GM21526 (cell line): ENCODE measurements around the gene MARF1.
"Not testable (repeated sequence)": the region's sequence is repeated elsewhere in the genome, so short reads cannot be mapped to it uniquely, and the experiment has no call there.

ENCODE experiments used
- ATAC-seq: cut with Tn5 transposase; IDR thresholded peaks from one replicate; pipeline ENCODE4 v1.9.1; 2021; ENCODE audit warnings: moderate library complexity; ENCODE audit not compliant: unreplicated experiment, low FRiP score

MARF1 gene

DNA sequence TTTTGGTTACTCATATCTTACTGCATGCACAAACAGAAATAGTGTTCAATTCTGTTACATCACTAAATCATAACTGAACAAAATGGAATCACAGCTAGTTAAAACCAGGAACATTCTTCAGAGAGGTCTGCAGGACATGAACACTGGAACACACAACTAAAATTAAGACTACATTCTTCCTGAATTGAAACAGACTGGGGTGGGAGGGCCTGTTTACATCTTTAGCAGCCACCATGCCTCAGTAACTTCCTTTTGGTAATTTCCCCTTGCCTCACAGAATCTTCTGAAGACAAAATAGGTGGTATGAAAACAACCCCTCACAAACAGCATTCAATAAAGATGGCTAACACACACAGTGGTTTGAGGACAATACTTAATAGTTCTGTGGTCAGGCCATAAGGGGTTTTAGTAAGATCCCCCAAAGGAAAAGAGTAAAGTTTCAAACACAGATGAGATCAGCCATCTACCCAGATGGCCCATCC lies 6.5 kb downstream of the MARF1 start:
- no peak for ATAC-seq

DNA sequence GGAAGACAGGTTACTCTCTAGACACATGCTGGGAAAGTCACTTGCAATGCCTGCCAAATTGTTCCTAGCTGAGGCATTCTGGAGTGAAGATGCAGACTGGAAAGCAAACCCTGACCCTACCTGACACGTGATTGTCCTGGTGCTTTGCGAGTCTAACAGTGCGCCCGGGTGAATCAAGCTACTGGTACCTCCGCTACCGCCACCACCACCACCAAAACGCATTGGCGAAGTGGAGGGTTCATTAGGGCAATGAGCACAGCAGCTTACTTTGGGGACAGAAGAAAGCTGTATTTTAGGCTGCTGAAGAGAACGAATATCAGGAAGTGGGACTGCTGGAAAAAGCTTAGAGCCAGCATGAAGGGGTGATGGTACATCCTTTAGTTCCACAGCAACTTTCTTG lies 7.0 kb downstream of the MARF1 start:
- no peak for ATAC-seq

DNA sequence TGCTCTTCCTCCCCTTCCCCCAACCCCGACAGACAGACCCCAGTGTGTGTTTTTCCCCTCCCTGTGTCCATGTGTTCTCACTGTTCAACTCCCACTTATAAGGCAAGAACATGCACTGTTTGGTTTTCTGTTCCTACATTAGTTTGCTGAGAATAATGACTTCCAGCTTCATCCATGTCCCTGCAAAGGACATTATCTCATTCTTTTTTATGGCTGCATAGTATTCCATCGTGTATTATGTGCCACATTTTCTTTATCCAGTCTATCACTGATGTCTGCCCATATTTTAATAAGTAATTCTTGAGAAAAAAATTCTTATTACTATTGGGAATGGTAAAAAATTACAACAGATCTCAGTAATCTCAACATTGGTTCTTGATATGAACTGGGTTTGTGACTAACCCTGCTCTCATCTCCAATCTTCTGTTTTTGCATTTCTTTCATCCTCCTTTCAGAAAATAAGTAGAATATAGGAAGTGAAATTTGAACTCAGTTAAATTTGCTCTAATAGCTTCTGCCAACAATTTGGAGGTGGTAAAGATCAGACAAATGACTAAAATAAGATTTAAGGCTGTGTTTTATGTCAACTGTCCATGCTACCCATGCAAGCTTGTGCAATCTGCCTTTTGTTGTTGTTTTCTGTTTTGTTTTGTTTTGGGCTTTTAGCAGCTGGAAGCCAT lies 11.1 kb downstream of the MARF1 start:
- ATAC-seq: no peak

DNA sequence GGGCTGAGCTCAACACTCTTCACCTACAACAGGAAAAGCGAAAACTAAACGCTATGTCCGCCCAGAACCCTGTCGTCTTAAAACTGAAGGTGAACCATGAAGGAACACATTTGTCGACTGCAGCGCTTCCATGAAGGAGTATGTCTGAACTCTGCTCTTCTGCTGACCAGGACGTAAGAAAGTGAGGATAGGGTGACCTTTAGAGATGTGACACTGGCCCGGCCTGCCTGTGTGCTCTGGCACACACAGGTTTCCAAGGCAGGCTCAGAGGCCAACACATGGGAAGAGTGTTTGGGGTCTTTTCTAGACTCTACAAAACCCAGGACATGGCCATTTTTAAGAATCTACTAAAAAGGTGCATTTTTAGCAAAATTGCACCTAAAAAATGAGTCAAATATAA lies 21.1 kb downstream of the MARF1 start:
- ATAC-seq: no peak

DNA sequence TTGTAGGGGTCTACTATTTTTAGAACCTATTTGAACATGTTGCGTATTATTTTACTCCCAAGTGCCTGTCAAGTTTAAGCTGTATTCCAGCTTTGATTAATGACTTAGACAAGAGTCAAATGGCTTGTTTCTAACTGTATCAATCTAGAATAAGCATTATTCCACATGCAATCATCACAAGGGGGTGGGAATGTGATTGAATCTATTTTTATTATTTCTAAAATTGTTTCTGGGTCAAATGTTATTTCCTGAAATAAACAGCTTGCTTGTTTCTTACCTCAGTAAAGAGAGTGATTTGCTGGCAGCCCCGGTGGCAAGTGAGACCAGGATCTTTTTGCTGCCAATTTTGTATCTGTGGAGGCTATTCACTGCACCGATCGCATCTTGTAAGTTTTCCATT lies 21.5 kb downstream of the MARF1 start:
- no peak for ATAC-seq

DNA sequence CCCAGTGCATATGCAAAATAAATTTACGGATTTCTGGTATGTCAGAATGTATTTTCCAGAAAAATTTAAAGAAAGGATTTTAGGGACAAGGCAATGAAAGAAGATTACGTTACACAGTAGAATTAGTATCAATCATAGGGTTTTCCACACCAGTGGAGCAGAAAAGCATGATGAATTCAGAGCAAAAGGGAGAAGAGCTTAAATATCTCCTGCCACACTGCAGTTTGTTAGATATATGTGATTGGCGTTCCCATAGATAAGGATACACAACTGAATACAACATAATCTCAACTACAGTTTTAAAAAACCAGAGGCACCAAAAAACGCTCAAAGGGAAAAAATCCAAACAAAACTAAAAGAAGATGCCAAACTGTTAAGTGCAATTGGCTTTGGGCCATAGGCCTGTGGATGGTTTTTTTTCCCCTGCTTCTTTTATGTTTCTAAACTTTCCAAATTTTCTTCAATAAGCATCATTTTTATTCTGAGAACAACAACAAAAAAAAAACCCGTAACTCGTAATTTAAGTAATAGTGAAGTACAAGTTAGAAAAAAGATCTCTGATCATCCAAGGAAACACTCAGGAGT lies 22.3 kb downstream of the MARF1 start:
- no peak for ATAC-seq

DNA sequence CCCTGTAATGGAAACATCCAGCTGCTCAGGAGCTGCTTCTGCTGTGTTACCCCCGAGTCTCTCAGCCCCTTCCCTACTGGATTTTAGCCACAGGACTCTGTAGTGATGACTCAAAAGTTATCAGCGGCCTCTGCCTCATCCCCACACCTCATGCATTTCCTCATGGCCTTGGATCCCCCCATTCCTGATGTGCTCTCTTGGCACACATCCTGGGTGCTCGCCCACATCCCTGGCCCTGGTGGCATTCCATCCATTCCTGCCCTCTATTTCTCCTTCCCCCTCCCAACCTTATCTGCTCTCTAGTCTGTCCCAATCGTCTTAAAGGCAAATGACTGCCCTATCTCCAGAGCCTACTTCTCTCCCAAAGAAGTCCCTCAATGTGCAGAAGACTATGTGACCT lies 24.6 kb downstream of the MARF1 start:
- ATAC-seq: no peak

DNA sequence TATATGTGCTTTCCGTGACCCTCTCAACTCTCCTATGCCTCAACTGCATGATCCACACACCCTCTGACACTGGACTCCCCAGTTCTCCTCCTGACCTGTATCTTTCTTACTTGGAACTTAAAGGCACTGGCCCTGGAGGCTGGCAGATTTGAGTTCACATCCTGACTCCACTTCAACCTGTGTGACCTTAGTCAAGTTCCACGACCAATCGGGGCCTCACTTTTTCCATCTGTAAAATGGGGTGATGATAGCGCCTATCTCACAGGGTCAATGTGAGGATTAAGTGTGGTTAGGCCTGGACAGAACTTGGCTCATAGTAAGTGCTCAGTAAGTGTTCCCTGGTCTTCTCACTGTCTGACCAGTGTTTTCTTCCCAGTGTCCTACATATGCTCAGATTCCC lies 25.1 kb downstream of the MARF1 start:
- no peak for ATAC-seq

DNA sequence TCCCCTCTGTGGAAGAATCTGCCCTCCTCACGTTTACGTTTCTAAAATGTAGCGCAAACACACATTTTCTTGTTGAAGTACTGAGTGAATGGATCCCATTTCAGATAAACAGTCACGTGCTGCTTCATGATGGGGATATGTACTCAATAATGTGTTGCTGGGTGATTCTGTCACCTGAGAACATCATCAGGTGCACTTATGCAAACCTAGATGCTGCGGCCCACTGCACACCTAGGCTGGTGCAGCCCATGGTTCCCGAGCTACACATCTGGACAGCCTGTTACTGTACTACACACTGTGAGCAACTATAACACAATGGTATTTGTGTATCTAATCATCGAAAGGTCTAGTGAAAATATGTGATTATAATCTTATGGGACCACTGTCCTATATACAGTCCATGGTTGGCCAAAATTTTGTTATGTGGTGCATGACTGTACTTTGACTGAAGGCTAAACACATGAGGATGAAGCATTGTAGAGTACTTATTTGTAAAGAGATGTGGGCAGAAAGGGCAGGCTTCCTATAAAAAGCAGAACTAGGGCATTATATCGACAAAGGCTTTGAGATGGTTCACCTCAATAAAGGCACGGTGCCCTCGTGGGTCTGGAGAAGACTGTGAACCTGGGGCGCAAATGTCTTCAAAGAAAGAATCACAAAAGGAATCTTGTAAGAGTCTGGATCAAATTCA lies 26.3 kb downstream of the MARF1 start:
- no peak for ATAC-seq

DNA sequence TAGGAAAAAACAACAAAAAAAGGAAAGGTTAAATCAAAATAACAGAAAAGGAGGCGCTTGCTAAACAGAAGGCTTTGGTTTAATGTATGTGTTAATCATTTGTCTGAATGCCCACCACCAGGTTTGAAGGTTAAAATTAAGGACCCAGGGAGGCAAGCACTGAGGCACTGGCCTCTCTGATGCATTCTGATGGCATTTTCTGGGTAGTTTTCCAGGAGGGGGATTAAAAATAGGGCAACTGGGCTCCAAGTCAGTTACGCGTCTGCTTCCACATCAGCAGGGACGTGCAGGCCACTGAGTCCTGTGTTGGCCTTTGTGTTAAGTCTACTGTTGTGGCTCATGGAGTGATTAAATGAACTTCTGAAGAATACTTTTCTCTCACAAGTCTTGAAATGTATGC lies 26.9 kb downstream of the MARF1 start:
- ATAC-seq: no peak

DNA sequence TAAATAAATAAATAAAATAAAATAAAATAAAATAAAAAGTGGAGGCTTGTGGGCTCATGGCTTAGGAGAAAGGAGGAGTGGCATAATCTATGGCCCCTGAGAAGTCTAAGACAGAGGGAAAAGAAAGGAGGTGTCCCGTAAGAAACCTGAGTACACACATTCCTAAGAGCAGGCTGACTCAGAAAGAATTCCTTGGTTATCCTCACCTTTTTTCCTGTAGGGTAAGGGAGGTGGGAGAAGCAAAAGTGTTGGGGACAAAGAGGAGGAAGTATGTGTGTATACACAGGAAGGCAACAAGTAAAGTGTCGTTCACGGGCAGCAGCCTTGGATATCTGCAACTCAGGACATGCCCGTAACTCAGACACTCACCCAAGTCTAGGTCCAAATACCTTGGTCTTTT lies 29.3 kb downstream of the MARF1 start:
- no peak for ATAC-seq

DNA sequence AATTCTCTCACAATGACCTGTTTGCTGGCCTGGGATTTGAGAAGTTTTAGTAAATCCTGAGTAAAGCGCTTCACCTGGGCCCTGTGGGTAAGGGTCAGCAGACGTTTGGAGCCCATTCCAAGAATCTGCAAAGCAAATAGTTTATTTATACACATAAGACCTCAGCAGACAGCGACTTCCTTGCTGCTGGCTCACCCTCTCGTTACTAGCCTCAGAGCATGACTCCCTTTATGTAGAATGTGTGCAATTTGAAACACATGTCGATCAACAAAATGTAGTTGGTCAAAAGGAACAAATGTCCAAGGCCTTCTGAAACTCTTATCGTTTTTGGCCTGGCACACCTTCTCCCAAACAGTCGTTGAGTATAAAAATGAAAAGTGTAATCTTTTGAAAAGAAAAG lies 31.3 kb downstream of the MARF1 start:
- ATAC-seq: no peak

DNA sequence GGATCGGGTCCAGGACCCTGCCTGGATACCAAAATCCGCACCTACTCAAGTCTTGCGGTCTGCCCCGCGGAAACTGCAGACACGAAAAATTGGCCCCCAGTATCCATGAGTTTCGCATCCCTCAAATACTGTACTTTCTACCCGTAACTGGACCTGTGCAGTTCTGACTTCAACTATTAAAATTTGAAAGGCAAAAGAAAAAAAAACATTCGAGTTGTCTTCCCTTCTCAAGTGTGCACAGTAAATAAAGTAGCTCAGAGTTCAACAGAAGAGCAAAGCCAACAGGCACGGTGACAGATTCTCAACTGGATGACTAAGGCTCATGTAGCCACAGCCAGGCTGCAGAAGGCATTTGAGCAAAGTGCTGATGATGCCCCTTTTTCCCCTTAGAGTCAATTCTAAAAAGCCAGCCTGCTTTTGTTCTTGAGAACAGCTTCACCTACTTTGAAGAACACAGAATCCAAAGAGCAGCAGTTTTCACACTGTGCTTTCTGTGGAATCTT lies 32.5 kb downstream of the MARF1 start:
- no peak for ATAC-seq

DNA sequence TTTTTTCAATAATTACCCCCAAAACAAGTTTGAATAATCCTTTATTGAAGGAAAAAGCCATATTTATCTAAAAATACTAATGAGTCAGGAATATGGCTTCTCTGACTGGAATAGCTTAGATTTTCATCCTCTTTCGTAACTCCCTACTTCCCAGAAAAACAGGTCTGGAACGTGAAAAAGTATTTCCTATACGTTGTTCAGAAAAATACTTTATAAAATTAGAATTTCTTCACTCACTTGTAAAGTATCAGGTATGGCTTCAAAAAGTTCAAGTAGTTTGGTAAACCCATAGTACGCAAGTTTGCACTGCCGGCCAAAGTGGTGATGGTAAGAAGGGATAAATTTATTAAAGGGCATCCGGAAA lies 33.7 kb downstream of the MARF1 start:
- ATAC-seq: no peak

DNA sequence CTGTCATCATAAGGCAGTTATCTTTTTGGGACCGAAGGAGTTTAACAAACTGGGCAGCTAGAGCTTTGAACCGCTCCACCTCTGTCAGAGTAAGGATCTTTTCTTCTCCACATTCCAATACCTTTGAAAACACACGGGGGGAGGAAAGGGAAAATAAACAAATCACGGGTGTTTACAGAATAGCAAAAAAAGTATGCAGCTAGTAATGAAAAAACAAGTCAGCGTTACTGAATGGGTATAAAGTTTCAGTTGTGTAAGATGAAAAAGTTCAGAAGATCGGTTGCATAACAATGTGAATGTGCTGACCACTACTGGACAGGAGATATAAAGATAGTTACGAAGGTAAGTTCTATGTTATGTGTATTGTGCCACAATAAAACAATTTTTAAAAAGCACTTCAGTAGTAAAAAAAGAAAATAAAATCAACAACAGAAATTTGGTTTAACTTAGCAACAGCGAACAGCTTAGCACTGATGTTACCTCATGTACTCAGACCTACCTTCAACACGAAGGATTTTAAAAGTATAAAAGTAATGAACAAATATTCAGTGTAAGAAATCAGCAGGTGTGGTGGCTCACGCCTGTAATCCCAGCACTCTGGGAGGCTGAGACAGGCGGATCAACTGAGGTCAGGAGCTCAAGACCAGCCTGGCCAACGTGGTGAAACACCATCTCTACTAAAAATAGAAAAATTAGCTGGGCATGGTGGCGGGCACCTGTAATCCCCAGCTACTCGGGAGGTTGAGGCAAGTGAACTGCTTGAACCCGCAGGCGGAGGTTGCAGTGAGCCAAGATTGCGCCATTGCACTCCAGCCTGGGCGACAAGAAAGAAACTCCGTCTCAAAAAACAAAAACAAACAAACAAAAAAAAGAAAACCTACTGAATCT lies 34.3 kb downstream of the MARF1 start:
- ATAC-seq: no peak

DNA sequence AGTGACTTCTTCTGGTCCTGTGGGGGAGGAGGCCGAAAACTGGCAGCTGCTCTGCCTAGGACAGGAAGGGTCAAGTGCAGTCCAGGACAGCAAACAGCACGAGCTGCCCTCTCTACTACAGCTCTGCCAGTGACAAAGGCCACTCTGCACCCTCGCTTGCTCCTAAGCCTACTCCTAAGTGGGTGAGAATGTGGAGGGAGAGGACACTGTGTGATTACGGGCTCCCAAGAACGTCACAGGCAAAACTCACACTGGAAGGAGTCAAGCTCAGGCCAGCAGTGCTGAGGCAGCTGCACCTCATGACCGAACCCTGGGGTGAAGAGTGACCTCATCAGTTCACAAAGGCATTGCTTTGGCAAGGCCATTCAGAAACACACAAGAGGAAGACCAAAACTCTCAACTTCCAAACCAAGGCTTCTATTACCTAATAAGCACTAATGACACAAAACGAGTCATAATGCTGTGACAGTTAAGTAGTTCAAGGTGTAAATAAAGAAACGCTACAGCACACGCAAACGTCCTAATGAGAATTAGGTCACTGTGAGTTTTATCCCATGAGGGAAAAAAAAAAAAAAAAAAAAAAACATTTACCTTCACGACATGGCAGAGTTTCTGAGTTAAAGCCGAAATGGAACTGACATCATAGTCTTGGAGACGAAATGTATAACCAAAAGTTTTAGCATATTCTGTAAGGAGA lies 35.1 kb downstream of the MARF1 start:
- ATAC-seq: no peak

DNA sequence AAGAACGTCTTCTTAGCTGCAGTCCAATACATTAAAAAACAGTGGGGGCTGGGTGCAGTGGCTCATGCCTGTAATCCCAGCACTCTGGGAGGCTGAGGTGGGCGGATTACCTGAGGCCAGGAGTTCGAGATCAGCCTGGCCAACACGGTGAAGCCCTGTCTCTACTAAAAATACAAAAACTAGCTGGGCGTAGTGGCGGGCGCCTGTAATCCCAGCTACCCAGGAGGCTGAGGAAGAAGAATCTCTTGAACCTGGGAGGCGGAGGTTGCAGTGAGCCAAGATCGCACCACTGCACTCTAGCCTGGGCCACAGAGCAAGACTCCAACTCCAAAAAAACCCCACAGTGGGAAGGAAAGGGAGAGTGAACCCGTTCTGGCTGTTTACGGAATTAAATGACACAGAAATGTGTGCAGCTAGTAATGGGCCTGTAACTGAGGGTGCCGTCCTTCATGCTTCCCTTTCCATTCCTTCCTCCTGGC lies 35.7 kb downstream of the MARF1 start:
- not testable (repeated sequence) for ATAC-seq

DNA sequence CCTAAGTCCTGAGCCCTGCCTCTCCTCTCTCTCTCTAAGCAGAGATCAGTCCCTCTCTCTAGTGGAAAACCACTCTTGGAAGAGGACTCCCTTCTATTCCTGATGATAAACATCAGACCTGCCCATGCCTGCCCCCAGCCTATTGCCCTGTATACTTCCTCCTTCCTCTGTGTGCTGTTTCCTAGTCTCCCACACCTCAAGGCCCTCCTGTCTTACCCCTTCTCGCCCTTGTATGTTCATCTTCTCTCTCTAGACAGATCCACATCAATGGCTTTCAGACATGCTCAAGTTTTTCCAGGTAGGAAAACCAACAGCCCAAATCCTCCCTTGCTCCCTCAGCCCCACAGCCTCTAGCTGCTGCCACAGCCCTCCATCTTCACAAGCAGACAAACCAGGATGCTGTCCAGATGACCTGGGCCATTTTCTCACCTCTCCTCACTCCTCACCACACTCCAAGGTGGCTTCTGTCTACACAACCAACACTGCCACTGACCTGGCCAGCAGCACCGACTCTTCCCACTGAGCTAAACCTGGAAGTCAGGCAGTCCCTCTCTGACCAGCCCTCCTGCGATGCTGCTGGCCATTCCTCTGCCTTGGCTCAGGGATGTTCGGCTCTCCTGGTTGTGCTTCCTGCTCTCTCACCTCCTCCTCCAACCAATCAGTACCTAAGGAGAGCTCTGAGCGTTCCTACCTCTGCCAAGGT lies 36.3 kb downstream of the MARF1 start:
- ATAC-seq: no peak

DNA sequence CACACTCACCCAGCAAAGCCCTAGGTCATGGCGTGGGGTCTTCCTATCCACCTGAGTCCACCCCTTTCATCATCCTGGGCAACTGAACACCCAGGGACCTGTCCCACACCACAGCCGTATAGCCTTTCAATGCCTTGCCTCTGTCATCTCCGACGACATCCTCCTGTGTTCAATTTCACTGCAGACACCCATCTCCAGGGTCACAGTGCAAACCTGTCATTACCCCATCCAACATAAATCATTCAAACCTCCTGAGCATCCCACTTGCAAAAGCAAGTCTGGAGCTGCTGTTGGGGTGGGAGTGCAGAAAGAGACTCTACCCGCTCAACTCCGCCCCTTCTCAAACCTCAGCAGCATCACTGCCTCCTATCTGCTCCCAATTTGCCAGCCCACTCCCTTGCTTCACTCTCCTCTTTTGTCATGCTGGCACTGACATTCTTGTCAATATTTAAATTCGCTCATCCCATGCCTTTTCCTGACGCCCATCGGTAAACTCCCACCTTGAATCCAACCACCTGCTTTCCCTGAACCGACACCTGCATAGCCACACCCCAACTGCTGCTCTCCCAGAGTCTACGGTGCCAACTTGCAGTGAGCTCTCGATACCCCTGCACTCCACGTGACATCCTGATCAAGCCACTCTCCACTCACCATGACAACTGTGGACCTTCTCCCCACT lies 37.0 kb downstream of the MARF1 start:
- no peak for ATAC-seq
